HG03095 (cell line): ENCODE results near the gene C1orf35.

ENCODE experiments used
- ATAC-seq: cut with Tn5 transposase; IDR thresholded peaks from one replicate; pipeline ENCODE4 v1.9.1; 2021; ENCODE audit warnings: moderate library complexity; ENCODE audit not compliant: unreplicated experiment

Gene C1orf35

GRCh38 chr1:228064741-228065542, 38.2 kb downstream of the C1orf35 start:
- ATAC-seq, result no peak

- ATAC-seq, result no peak
Observed at GRCh38 chr1:228064296-228064695, 38.8 kb downstream of the C1orf35 start.

- ATAC-seq, result no peak
Observed at GRCh38 chr1:228063251-228064191, 39.6 kb downstream of the C1orf35 start.

- no peak for ATAC-seq
Observed at GRCh38 chr1:228062812-228063211, 40.3 kb downstream of the C1orf35 start.

- ATAC-seq, result no peak
Observed at GRCh38 chr1:228062085-228062791, 40.9 kb downstream of the C1orf35 start.

- ATAC-seq, result no peak
Observed at GRCh38 chr1:228061411-228062084, 41.6 kb downstream of the C1orf35 start.

- no peak for ATAC-seq
Observed at GRCh38 chr1:228060458-228061190, 42.5 kb downstream of the C1orf35 start.

GRCh38 chr1:228059634-228060457, 43.3 kb downstream of the C1orf35 start:
- ATAC-seq, result no peak

- ATAC-seq, result no peak
Observed at GRCh38 chr1:228058949-228059633, 44.0 kb downstream of the C1orf35 start.

- no peak for ATAC-seq
Observed at GRCh38 chr1:228058172-228058948, 44.8 kb downstream of the C1orf35 start.
